ENCODE results near the gene PXK.

Gene PXK

GRCh38 chr3:58345457-58345856 lies 12.8 kb downstream of the PXK start:
- H3K4me3 ChIP-seq (ENCODE audit: low read depth, low read length): no peak overlapping the region
- no peak for TF ChIP-seq CTCF (IDR thresholded peaks at IDR 0.05; ENCODE audit: low read depth, low read length, missing control alignments)
- in situ Hi-C loops (cut with HindIII; ENCODE audit: low sequenced_read_pairs): no loop called here

DNA sequence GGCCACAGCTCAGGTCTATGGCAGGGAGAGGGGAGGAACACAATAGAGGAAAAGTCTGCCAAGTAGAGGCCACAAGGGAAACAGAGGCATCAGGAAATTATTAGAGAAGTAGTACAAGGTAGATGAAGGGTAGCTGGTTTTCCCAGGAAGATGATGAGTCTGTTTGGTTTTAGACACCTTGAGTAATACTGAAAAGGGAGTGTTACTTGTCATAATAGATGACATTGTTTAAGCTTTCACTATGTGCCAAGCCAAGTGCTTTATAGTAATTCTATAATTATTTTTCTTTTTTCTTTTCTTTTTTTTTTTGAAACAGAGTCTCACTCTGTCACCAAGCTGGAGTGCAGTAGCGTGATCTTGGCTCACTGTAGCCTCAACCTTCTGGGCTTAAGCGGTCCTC lies 13.7 kb downstream of the PXK start:
- DNase-seq (ENCODE audit: low read depth): no peak
- in situ Hi-C loops (cut with HindIII; ENCODE audit: low sequenced_read_pairs): no loop called here
- TF ChIP-seq CTCF (IDR thresholded peaks at IDR 0.05; ENCODE audit: low read depth, low read length, missing control alignments): no peak
- no peak overlapping the region for H3K4me3 ChIP-seq (ENCODE audit: low read depth, low read length)

More at GRCh38 chr3:58345457-58345856, 12.8 kb downstream of the PXK start:
- DNase-seq (ENCODE audit: low read depth): no peak

- TF ChIP-seq CTCF (IDR thresholded peaks at IDR 0.05; ENCODE audit: low read depth, low read length, missing control alignments): no peak
- in situ Hi-C loops (cut with HindIII; ENCODE audit: low sequenced_read_pairs): no loop called here
- DNase-seq (ENCODE audit: low read depth): no peak
- H3K4me3 ChIP-seq (ENCODE audit: low read depth, low read length): no peak overlapping the region
Measured at GRCh38 chr3:58347984-58348383, 15.3 kb downstream of the PXK start.

- no peak overlapping the region for H3K4me3 ChIP-seq (ENCODE audit: low read depth, low read length)
- no peak for DNase-seq (ENCODE audit: low read depth)
- in situ Hi-C loops (cut with HindIII; ENCODE audit: low sequenced_read_pairs): no loop called here
- TF ChIP-seq CTCF (IDR thresholded peaks at IDR 0.05; ENCODE audit: low read depth, low read length, missing control alignments): no peak
Measured at GRCh38 chr3:58349792-58350626, 17.3 kb downstream of the PXK start.

- in situ Hi-C loops (cut with HindIII; ENCODE audit: low sequenced_read_pairs): no loop called here
- DNase-seq (ENCODE audit: low read depth): no peak
- no peak overlapping the region for H3K4me3 ChIP-seq (ENCODE audit: low read depth, low read length)
Measured at GRCh38 chr3:58350627-58351013, 17.9 kb downstream of the PXK start.

DNA sequence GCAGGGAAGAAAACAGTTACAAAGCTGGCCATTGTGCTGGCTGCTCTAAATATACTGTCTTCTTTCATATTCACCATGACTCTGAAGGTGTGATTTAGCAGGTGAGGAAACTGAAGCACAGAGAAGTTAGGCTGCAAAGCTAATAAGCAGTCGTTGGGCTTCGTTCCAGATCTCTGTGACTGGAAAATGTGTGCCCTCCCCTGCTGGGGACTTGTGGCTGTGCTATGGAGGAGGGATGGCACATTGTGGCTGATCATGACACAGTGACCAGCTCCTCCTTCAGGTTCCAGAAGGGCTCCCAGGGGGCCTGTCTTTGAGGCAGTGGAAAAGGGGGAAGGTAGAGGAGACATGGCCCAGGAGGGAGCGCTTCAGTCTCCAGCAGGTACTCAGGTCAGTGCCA lies 19.2 kb downstream of the PXK start:
- TF ChIP-seq CTCF (IDR thresholded peaks at IDR 0.05; ENCODE audit: low read depth, low read length, missing control alignments): no peak
- no peak for DNase-seq (ENCODE audit: low read depth)
- H3K4me3 ChIP-seq (ENCODE audit: low read depth, low read length): no peak overlapping the region
- in situ Hi-C loops (cut with HindIII; ENCODE audit: low sequenced_read_pairs): no loop called here

More at GRCh38 chr3:58350627-58351013, 17.9 kb downstream of the PXK start:
- TF ChIP-seq CTCF (IDR thresholded peaks at IDR 0.05; ENCODE audit: low read depth, low read length, missing control alignments): no peak

Data from astrocyte of the cerebellum (primary cell).